A549 (cell line): Measurements from ENCODE around the gene RAB2B. TPM values are rescaled to one million over a fixed set of nuclear protein-coding genes. Genes with fewer than 3 reads are reported as not detected.

Source experiments
- ATAC-seq, 2 experiments: fragments of 200-7000 bp in 1 of 2; fragments of >200 bp in 1 of 2; cut with Nextera tagmentation in 1 of 2; cut with Tn5 transposase in 1 of 2; 3 replicates each; pipeline versions ENCODE4 v1.8.0 to v1.9.1; 2018 to 2020; ENCODE audit warnings: mild to moderate bottlenecking in 1 of 2, moderate library complexity in 1 of 2
- CTCF ChIA-PET: fragments of 300-600 bp; sonication (Branson Sonifier 250); formaldehyde crosslinking; extraction: SDS; loops from one replicate; lab custom pipeline; 2021; ENCODE audit warnings: antibody characterized with exemption, inconsistent platforms; lab: Yijun Ruan, JAX
- POLR2A ChIA-PET: fragments of 350-600 bp; formaldehyde crosslinking; extraction: SDS; loops from one replicate; lab custom pipeline; 2021; ENCODE audit warnings: antibody characterized with exemption, inconsistent platforms; lab: Yijun Ruan, JAX
- DNase-seq, 2 experiments: peaks; one replicate each; pipeline versions ENCODE4 v3.0.0 to v3.0.0-alpha.2; 2011 to 2016; ENCODE audit warnings: low read depth in 1 of 2, low spot score in 1 of 2
- FAIRE-seq: peaks from 2 replicates; lab custom pipeline; 2011; peaks lifted over from hg19 to GRCh38; lab: Jason Lieb, UNC
- H3K27ac ChIP-seq, 2 experiments: fragments of >200 bp; sonication (Bioruptor Twin); formaldehyde crosslinking; 3 replicates each; pipeline ENCODE4 v1.5.1; 2016 to 2017
- H3K4me1 ChIP-seq: fragments of >200 bp; sonication (Bioruptor Twin); formaldehyde crosslinking; 3 replicates; pipeline ENCODE4 v1.6.1; 2016
- H3K4me2 ChIP-seq: fragments of >200 bp; sonication (Bioruptor Twin); formaldehyde crosslinking; 3 replicates; pipeline ENCODE4 v1.6.1; 2016
- H3K4me3 ChIP-seq: fragments of >200 bp; sonication (Bioruptor Twin); formaldehyde crosslinking; 3 replicates; pipeline ENCODE4 v1.5.1; 2016
- H3K9me3 ChIP-seq: fragments of >200 bp; sonication (Bioruptor Twin); formaldehyde crosslinking; 3 replicates; pipeline ENCODE4 v1.6.1; 2016
- ATOH8 ChIP-seq: fragments of 250-450 bp; sonication (Bioruptor Pico); IDR thresholded peaks from 2 replicates; pipeline ENCODE4 v1.5.0; 2020; ENCODE audit warnings: low read depth, mild to moderate bottlenecking, moderate library complexity
- BCL3 ChIP-seq: fragments of >200 bp; sonication (Bioruptor Twin); formaldehyde crosslinking; IDR thresholded peaks from 3 replicates; pipeline ENCODE4 v1.6.1; 2016
- BHLHE40 ChIP-seq: IDR thresholded peaks from 2 replicates; pipeline ENCODE4 v1.6.1; 2012; ENCODE audit warnings: low read depth, low read length, inconsistent platforms
- CEBPB ChIP-seq, 2 experiments: fragments of >200 bp in 1 of 2; sonication (Bioruptor Twin) in 1 of 2; formaldehyde crosslinking in 1 of 2; IDR thresholded peaks; 2 replicates each; pipeline ENCODE4 v1.6.1; 2012 to 2016
- CHD2 ChIP-seq: fragments of 150-350 bp; IDR thresholded peaks from 2 replicates; pipeline ENCODE4 v1.6.1; 2014; ENCODE audit warnings: low read length; ENCODE audit not compliant: partially characterized antibody
- CHD4 ChIP-seq: fragments of 200-600 bp; sonication (generic); IDR thresholded peaks from 2 replicates; pipeline ENCODE4 v1.6.1; 2016; ENCODE audit warnings: antibody characterized with exemption, mild to moderate bottlenecking, borderline replicate concordance
- EHF ChIP-seq: fragments of 250-450 bp; sonication (Bioruptor Pico); IDR thresholded peaks from 2 replicates; pipeline ENCODE4 v1.5.0; 2020; ENCODE audit warnings: mild to moderate bottlenecking
- EHMT2 ChIP-seq: fragments of 200-600 bp; sonication (generic); IDR thresholded peaks from 2 replicates; pipeline ENCODE4 v1.6.1; 2016; ENCODE audit warnings: antibody characterized with exemption, low read depth, mild to moderate bottlenecking, moderate library complexity
- ELK1 ChIP-seq: fragments of 150-350 bp; IDR thresholded peaks from 2 replicates; pipeline ENCODE4 v1.6.1; 2014; ENCODE audit warnings: low read depth, mild to moderate bottlenecking, low read length
- ESRRA ChIP-seq: fragments of 150-350 bp; IDR thresholded peaks from 2 replicates; pipeline ENCODE4 v1.6.1; 2014; ENCODE audit warnings: mild to moderate bottlenecking, low read length, borderline replicate concordance
- FOSL2 ChIP-seq, 2 experiments: fragments of 450-650 bp in 1 of 2; fragments of >200 bp in 1 of 2; sonication (Bioruptor Twin) in 1 of 2; formaldehyde crosslinking; IDR thresholded peaks; 2 replicates each; pipeline versions ENCODE4 v1.5.0 to v1.6.1; 2016 to 2020; ENCODE audit warnings: mild to moderate bottlenecking in 1 of 2, moderate library complexity in 1 of 2
- FOXS1 ChIP-seq: fragments of 250-450 bp; sonication (Bioruptor Pico); IDR thresholded peaks from 2 replicates; pipeline ENCODE4 v1.5.0; 2020; ENCODE audit warnings: mild to moderate bottlenecking, moderate library complexity
- HMGXB4 ChIP-seq: fragments of 250-450 bp; sonication (Bioruptor Pico); IDR thresholded peaks from 2 replicates; pipeline ENCODE4 v1.5.0; 2021; ENCODE audit warnings: mild to moderate bottlenecking, moderate library complexity, borderline replicate concordance
- JUN ChIP-seq, 2 experiments: fragments of >200 bp; sonication (Bioruptor Twin); formaldehyde crosslinking; IDR thresholded peaks; 2 replicates in 1 of 2; 3 replicates in 1 of 2; pipeline ENCODE4 v1.6.1; 2016 to 2017
- KDM1A ChIP-seq: fragments of 200-600 bp; sonication (generic); IDR thresholded peaks from 2 replicates; pipeline ENCODE4 v1.6.1; 2016; ENCODE audit warnings: low read depth, mild to moderate bottlenecking
- MAX ChIP-seq: IDR thresholded peaks from 2 replicates; pipeline ENCODE4 v1.6.1; 2012
- MAZ ChIP-seq: fragments of 150-350 bp; IDR thresholded peaks from 2 replicates; pipeline ENCODE4 v1.6.1; 2014; ENCODE audit warnings: antibody characterized with exemption, low read depth, low read length, borderline replicate concordance
- PHF8 ChIP-seq: fragments of 200-600 bp; sonication (generic); IDR thresholded peaks from 2 replicates; pipeline ENCODE4 v1.6.1; 2016; ENCODE audit warnings: low read depth, mild to moderate bottlenecking, antibody characterized with exemption, moderate library complexity, borderline replicate concordance
- POLR2A ChIP-seq: IDR thresholded peaks from 2 replicates; pipeline ENCODE4 v1.6.1; 2012; ENCODE audit warnings: mild to moderate bottlenecking, low read length
- POLR2AphosphoS2 ChIP-seq: conservative IDR thresholded peaks from 2 replicates; pipeline ENCODE4 v1.6.1; 2012; ENCODE audit warnings: low read length, improper control_type of control experiment, inconsistent platforms
- RAD21 ChIP-seq, 2 experiments: fragments of >200 bp in 1 of 2; sonication (Bioruptor Twin) in 1 of 2; formaldehyde crosslinking in 1 of 2; IDR thresholded peaks in 1 of 2; conservative IDR thresholded peaks in 1 of 2; 2 replicates in 1 of 2; 3 replicates in 1 of 2; pipeline ENCODE4 v1.6.1; 2012 to 2018; ENCODE audit warnings: inconsistent platforms in 1 of 2
- RARB ChIP-seq: fragments of 250-450 bp; sonication (Bioruptor Pico); IDR thresholded peaks from 2 replicates; pipeline ENCODE4 v1.8.0; 2021; ENCODE audit warnings: mild to moderate bottlenecking, moderate library complexity
- REST ChIP-seq: fragments of 200-600 bp; sonication (generic); IDR thresholded peaks from 2 replicates; pipeline ENCODE4 v1.6.1; 2016; ENCODE audit warnings: antibody characterized with exemption, mild to moderate bottlenecking, moderate library complexity
- SREBF2 ChIP-seq: fragments of 450-650 bp; IDR thresholded peaks from 2 replicates; pipeline ENCODE4 v1.6.1; 2014; ENCODE audit warnings: mild to moderate bottlenecking, moderate library complexity
- TFCP2L1 ChIP-seq: fragments of 250-450 bp; sonication (Bioruptor Pico); IDR thresholded peaks from 2 replicates; pipeline ENCODE4 v1.5.0; 2021; ENCODE audit warnings: mild to moderate bottlenecking
- ZC3H11A ChIP-seq: fragments of 450-650 bp; IDR thresholded peaks from 2 replicates; pipeline ENCODE4 v1.6.1; 2014; ENCODE audit warnings: antibody characterized with exemption, mild to moderate bottlenecking
- WGBS: methylation state at CpG from one replicate; pipeline ENCODE4 v1.1.6; 2017; ENCODE audit errors: missing lambda C conversion rate; 5-methylcytosine and 5-hydroxymethylcytosine counted together
- polyA plus RNA-seq, 4 experiments: library from polyadenylated mRNA; depleted of rRNA in 3 of 4; stranded (reverse); fragments of >200 nt; fragmentation: RNase III in 1 of 4; extraction: RNeasy Plus Mini Kit Qiagen cat#74134 plus additional on column Dnase treatment in 1 of 4; gene quantifications; 2 replicates in 3 of 4; 3 replicates in 1 of 4; pipeline ENCODE4 v1.2.3, GENCODE V29; 2011 to 2017

Gene RAB2B
- polyA plus RNA-seq, 2 of the 4 experiments (the other 2 are of a cell fraction): 18.4 to 41.3 TPM

GRCh38 chr14:21505012-21505553 lies 28.3 kb upstream of the RAB2B start:
- FAIRE-seq (no peak), ATAC-seq (no peak), DNase-seq (no peak)
- Histone ChIP-seq H3K4me3 (no peak overlapping the region), H3K9me3 (no peaks in the 10 kb centered on the region), H3K4me2 (no peak overlapping the region), H3K27ac (no peak overlapping the region), H3K4me1 (peaks cover 5% of the 10 kb centered on the region; the same call in 2 of the 3 replicates)
- POLR2A ChIA-PET: no interaction called here
- CTCF ChIA-PET: interaction anchor here (1.4 to 2.4 kb wide), 2 partner anchors 10 to 28 kb away, joined by 3 to 9 read pairs; partner anchors contain the start of genes RAB2B and TOX4
- TF ChIP-seq RAD21 (conservative IDR thresholded peaks at IDR 0.05 in 1 of 2, IDR thresholded peaks at IDR 0.05 in 1 of 2) (no peak), CHD2 (no peak), FOXS1 (CRISPR knock-in tag) (no peak), EHF (CRISPR knock-in tag) (no peak), TFCP2L1 (no peak), HMGXB4 (CRISPR knock-in tag) (no peak), RARB (CRISPR knock-in tag) (no peak), CHD4 (no peak), POLR2A (no peak), EHMT2 (no peak), PHF8 (no peak), JUN (IDR thresholded peaks at IDR 0.05) (no peak), ESRRA (no peak), FOSL2 (IDR thresholded peaks at IDR 0.05) (no peak), FOSL2 (CRISPR knock-in tag; IDR thresholded peaks at IDR 0.05) (no peak), ATOH8 (CRISPR knock-in tag) (no peak)

GRCh38 chr14:21503376-21503775 lies 26.6 kb upstream of the RAB2B start:
- TF ChIP-seq FOXS1 (CRISPR knock-in tag): no peak
- TF ChIP-seq MAZ: no peak
- no peak for TF ChIP-seq CEBPB (IDR thresholded peaks at IDR 0.05)
- TF ChIP-seq ELK1: no peak
- no peak for TF ChIP-seq SREBF2
- TF ChIP-seq BHLHE40: no peak
- TF ChIP-seq KDM1A: no peak
- no peak for TF ChIP-seq REST
- TF ChIP-seq POLR2AphosphoS2: no peak
- TF ChIP-seq BCL3: no peak
- no peak for TF ChIP-seq MAX
- no peak for TF ChIP-seq ZC3H11A
- TF ChIP-seq, all 56 proteins: peak for 0
- H3K4me3 ChIP-seq: no peak overlapping the region
- no peak overlapping the region for H3K4me2 ChIP-seq
- no peaks in the 10 kb centered on the region for H3K9me3 ChIP-seq
- no peaks in the 10 kb centered on the region for H3K4me1 ChIP-seq
- POLR2A ChIA-PET: no interaction called here
- ATAC-seq (no peak), DNase-seq (no peak), FAIRE-seq (no peak)
- CTCF ChIA-PET: interaction anchor here (0.7 to 1.5 kb wide), 3 partner anchors 8 to 26 kb away, joined by 3 to 6 read pairs (median 4); partner anchors contain the start of genes RAB2B and TOX4
- 91% methylated on average over 4 of the region's 4 CpGs for WGBS
- H3K27ac ChIP-seq: no peak overlapping the region
